Upper lobe of left lung (tissue), 6 donors: Measurements from ENCODE around the gene SERPINB3. TPM values are rescaled to one million over a fixed set of nuclear protein-coding genes. Genes with fewer than 3 reads are reported as not detected.

ENCODE experiments used
- ATAC-seq, 2 donors: fragments of 200-7000 bp; cut with Tn5 transposase; one replicate each; pipeline ENCODE4 v1.9.1; 2022; ENCODE audit warnings: mild to moderate bottlenecking in 2 of 2, moderate library complexity in 2 of 2; ENCODE audit not compliant: low FRiP score in 2 of 2
- DNase-seq, 2 donors: peaks; one replicate each; pipeline ENCODE4 v3.0.0-alpha.2; 2019 to 2020
- H3K27ac ChIP-seq, 4 donors: fragments of 200-600 bp; sonication (generic); one replicate each; pipeline ENCODE4 v1.5.1; 2016 to 2019
- H3K27me3 ChIP-seq, 4 donors: fragments of 200-600 bp; sonication (generic); one replicate each; pipeline ENCODE4 v1.5.1; 2017 to 2019
- H3K36me3 ChIP-seq, 4 donors: fragments of 200-600 bp; sonication (generic); one replicate each; pipeline ENCODE4 v1.5.1; 2016 to 2019
- H3K4me1 ChIP-seq, 4 donors: fragments of 200-600 bp; sonication (generic); one replicate each; pipeline ENCODE4 v1.5.1; 2018 to 2019
- H3K4me3 ChIP-seq, 4 donors: fragments of 200-600 bp; sonication (generic); one replicate each; pipeline ENCODE4 v1.5.1; 2017 to 2019; ENCODE audit warnings: mild to moderate bottlenecking in 2 of 4, moderate library complexity in 1 of 4
- H3K9me3 ChIP-seq, 4 donors: fragments of 200-600 bp; sonication (generic); one replicate each; pipeline ENCODE4 v1.5.1; 2018 to 2019
- CTCF ChIP-seq, 6 experiments: fragments of 450-650 bp in 4 of 6; fragments of 200-600 bp in 2 of 6; sonication (generic) in 2 of 6; IDR thresholded peaks; one replicate each; pipeline ENCODE4 v1.5.1; 2016 to 2019; ENCODE audit warnings: antibody characterized with exemption in 6 of 6
- EP300 ChIP-seq, 4 donors: sonication (generic); formaldehyde crosslinking; IDR thresholded peaks; one replicate each; pipeline ENCODE4 v1.5.1; 2017; ENCODE audit warnings: antibody characterized with exemption in 4 of 4, control low read depth in 2 of 4
- POLR2A ChIP-seq, 4 donors: fragments of 450-650 bp; IDR thresholded peaks; one replicate each; pipeline ENCODE4 v1.5.1; 2016 to 2017; ENCODE audit warnings: antibody characterized with exemption in 4 of 4, mild to moderate bottlenecking in 2 of 4
- POLR2AphosphoS5 ChIP-seq, 2 donors: sonication (generic); formaldehyde crosslinking; IDR thresholded peaks; one replicate each; pipeline ENCODE4 v1.5.1; 2017; ENCODE audit warnings: antibody characterized with exemption in 2 of 2
- WGBS, 2 donors: methylation state at CpG; one replicate each; pipeline ENCODE4 v1.1.5; 2017 to 2018; 5-methylcytosine and 5-hydroxymethylcytosine counted together
- total RNA-seq, 6 donors: library from RNA; depleted of rRNA in 4 of 6; stranded (reverse); fragments of >200 nt in 4 of 6; gene quantifications; one replicate each; pipeline versions ENCODE4 v1.1.0 to v1.2.1, GENCODE V29; 2016 to 2021
- donor health status: DM: no; HTN: no; CAD: no; lungs with moderate emphysema.
- donor health status: DM: no; HTN: yes; CAD: no; lungs with severe emphysema.

Gene SERPINB3
- total RNA-seq, 6 donors from 2014 or later: 0.30 to 63.6 TPM; not detected in 4

- TF ChIP-seq POLR2A (IDR thresholded peaks at IDR 0.05): no peak
- no peak for TF ChIP-seq POLR2AphosphoS5 (IDR thresholded peaks at IDR 0.05)
- no peak for TF ChIP-seq EP300 (IDR thresholded peaks at IDR 0.05)
- no peak for TF ChIP-seq CTCF (IDR thresholded peaks at IDR 0.05)
- Histone ChIP-seq H3K36me3 (no peaks in the 10 kb centered on the region), H3K27ac (no peak overlapping the region), H3K4me3 (no peak overlapping the region), H3K27me3 (no peaks in the 10 kb centered on the region), H3K4me1 (no peaks in the 10 kb centered on the region), H3K9me3 (no peaks in the 10 kb centered on the region)
- no peak for DNase-seq
- ATAC-seq: no peak
- 54 to 71% methylated on average over 3 of the region's 3 CpGs for WGBS, 2 donors
These were observed 38.8 kb upstream of the SERPINB3 start for GRCh38 chr18:63700501-63700900.

- Histone ChIP-seq H3K36me3 (no peaks in the 10 kb centered on the region), H3K27me3 (no peaks in the 10 kb centered on the region), H3K4me1 (no peaks in the 10 kb centered on the region), H3K27ac (no peak overlapping the region), H3K4me3 (no peak overlapping the region), H3K9me3 (no peaks in the 10 kb centered on the region)
- 51 to 54% methylated on average over 3 of the region's 3 CpGs for WGBS, 2 donors
- no peak for DNase-seq
- no peak for ATAC-seq
- TF ChIP-seq CTCF (IDR thresholded peaks at IDR 0.05) (no peak), EP300 (IDR thresholded peaks at IDR 0.05) (no peak), POLR2A (IDR thresholded peaks at IDR 0.05) (no peak), POLR2AphosphoS5 (IDR thresholded peaks at IDR 0.05) (no peak)
These were observed 35.5 kb upstream of the SERPINB3 start for GRCh38 chr18:63697097-63697660.

- Histone ChIP-seq H3K4me1 (no peaks in the 10 kb centered on the region), H3K27me3 (no peaks in the 10 kb centered on the region), H3K4me3 (no peak overlapping the region), H3K36me3 (no peaks in the 10 kb centered on the region), H3K27ac (no peak overlapping the region), H3K9me3 (peaks cover 0 to 4% (median 0%) of the 10 kb centered on the region in 4 donors)
- 49 to 52% methylated on average over 2 of the region's 2 CpGs for WGBS, 2 donors
- TF ChIP-seq POLR2AphosphoS5 (IDR thresholded peaks at IDR 0.05): no peak
- no peak for TF ChIP-seq EP300 (IDR thresholded peaks at IDR 0.05)
- TF ChIP-seq CTCF (IDR thresholded peaks at IDR 0.05): no peak
- no peak for TF ChIP-seq POLR2A (IDR thresholded peaks at IDR 0.05)
- ATAC-seq (no peak), DNase-seq (no peak)
These were observed 27.4 kb upstream of the SERPINB3 start for GRCh38 chr18:63689064-63689463.

- ATAC-seq: no peak
- Histone ChIP-seq H3K4me1 (no peaks in the 10 kb centered on the region), H3K4me3 (no peak overlapping the region), H3K27me3 (no peaks in the 10 kb centered on the region), H3K9me3 (peaks cover 0 to 4% (median 0%) of the 10 kb centered on the region in 4 donors), H3K27ac (no peak overlapping the region), H3K36me3 (no peaks in the 10 kb centered on the region)
- WGBS, 2 donors: 53 to 59% methylated on average over 2 of the region's 2 CpGs
- TF ChIP-seq POLR2AphosphoS5 (IDR thresholded peaks at IDR 0.05): no peak
- TF ChIP-seq CTCF (IDR thresholded peaks at IDR 0.05): no peak
- DNase-seq: no peak
These were observed 25.2 kb upstream of the SERPINB3 start for GRCh38 chr18:63686871-63687270.

GRCh38 chr18:63684718-63685117 lies 23.0 kb upstream of the SERPINB3 start:
- 96% methylated on average over 3 of the region's 3 CpGs for WGBS, 2 donors
- Histone ChIP-seq H3K4me1 (no peaks in the 10 kb centered on the region), H3K27ac (no peak overlapping the region), H3K9me3 (no peaks in the 10 kb centered on the region), H3K36me3 (no peaks in the 10 kb centered on the region), H3K4me3 (no peak overlapping the region), H3K27me3 (no peaks in the 10 kb centered on the region)
- no peak for TF ChIP-seq EP300 (IDR thresholded peaks at IDR 0.05)
- no peak for TF ChIP-seq POLR2AphosphoS5 (IDR thresholded peaks at IDR 0.05)
- TF ChIP-seq CTCF (IDR thresholded peaks at IDR 0.05): no peak
- TF ChIP-seq POLR2A (IDR thresholded peaks at IDR 0.05): no peak
- DNase-seq: no peak
- no peak for ATAC-seq
